MM.1S (cell line): ENCODE results near the gene ACCS.

Source experiments
- DNase-seq: peaks from one replicate; pipeline ENCODE4 v3.0.0-alpha.2; 2015
- H2AFZ ChIP-seq: fragments of 300-600 bp; sonication (generic); 2 replicates; pipeline ENCODE4 v1.6.0; 2016; ENCODE audit warnings: antibody characterized with exemption, low read length
- H3F3A ChIP-seq: fragments of 300-600 bp; sonication (generic); 2 replicates; pipeline ENCODE4 v1.6.1; 2016; ENCODE audit warnings: mild to moderate bottlenecking, antibody characterized with exemption, low read length, moderate library complexity, mixed read lengths; ENCODE audit not compliant: insufficient read depth
- H3K27ac ChIP-seq: fragments of 300-600 bp; sonication (generic); 2 replicates; pipeline ENCODE4 v1.5.1; 2016; ENCODE audit warnings: mild to moderate bottlenecking, low read length
- H3K27me3 ChIP-seq: fragments of 300-600 bp; sonication (generic); replicated peaks from 2 replicates; pipeline ENCODE4 v1.6.0; 2016; ENCODE audit warnings: low read length; ENCODE audit not compliant: insufficient read depth
- H3K36me3 ChIP-seq: fragments of 300-600 bp; sonication (generic); replicated peaks from 2 replicates; pipeline ENCODE4 v1.6.1; 2016; ENCODE audit warnings: mild to moderate bottlenecking, low read length, mixed read lengths; ENCODE audit not compliant: insufficient read depth
- H3K4me1 ChIP-seq: fragments of 300-600 bp; sonication (generic); 2 replicates; pipeline ENCODE4 v1.6.1; 2016; ENCODE audit warnings: low read length, mixed read lengths
- H3K4me2 ChIP-seq: fragments of 300-600 bp; sonication (generic); 2 replicates; pipeline ENCODE4 v1.6.0; 2016; ENCODE audit warnings: low read depth, low read length
- H3K4me3 ChIP-seq: fragments of 300-600 bp; sonication (generic); 2 replicates; pipeline ENCODE4 v1.5.1; 2016; ENCODE audit warnings: low read length, mixed read lengths
- H3K79me2 ChIP-seq: fragments of 300-600 bp; sonication (generic); 2 replicates; pipeline ENCODE4 v1.6.1; 2016; ENCODE audit warnings: mixed run types, low read length, mixed read lengths
- H3K9ac ChIP-seq: fragments of 300-600 bp; sonication (generic); 2 replicates; pipeline ENCODE4 v1.6.1; 2016; ENCODE audit warnings: low read length, mixed read lengths
- H3K9me2 ChIP-seq: fragments of 300-600 bp; sonication (generic); replicated peaks from 2 replicates; pipeline ENCODE4 v1.6.1; 2016; ENCODE audit warnings: mild to moderate bottlenecking, low read length, mixed read lengths; ENCODE audit not compliant: insufficient read depth
- H3K9me3 ChIP-seq: fragments of 300-600 bp; sonication (generic); replicated peaks from 2 replicates; pipeline ENCODE4 v1.6.1; 2016; ENCODE audit warnings: mild to moderate bottlenecking, low read length, mixed read lengths; ENCODE audit not compliant: insufficient read depth
- H4K20me1 ChIP-seq: fragments of 300-600 bp; sonication (generic); 2 replicates; pipeline ENCODE4 v1.6.1; 2016; ENCODE audit warnings: mild to moderate bottlenecking, low read length, moderate library complexity, mixed read lengths; ENCODE audit not compliant: insufficient read depth
- CTCF ChIP-seq: fragments of 300-600 bp; sonication (generic); IDR thresholded peaks from 2 replicates; pipeline ENCODE4 v1.5.1; 2016; ENCODE audit warnings: antibody characterized with exemption, low read length, mixed read lengths
- EZH2 ChIP-seq: fragments of 300-600 bp; sonication (generic); optimal IDR thresholded peaks from 2 replicates; pipeline ENCODE3; 2017; ENCODE audit warnings: low read depth, mild to moderate bottlenecking, antibody characterized with exemption, low read length, mixed read lengths
- EZH2phosphoT487 ChIP-seq: fragments of 300-600 bp; sonication (generic); IDR thresholded peaks from 2 replicates; pipeline ENCODE4 v1.6.1; 2018; ENCODE audit warnings: antibody characterized with exemption, low read length

Gene ACCS

GRCh38 chr11:44108260-44108659, 42.2 kb downstream of the ACCS start:
- Histone ChIP-seq H2AFZ (no peak overlapping the region), H3K9me2 (no peaks in the 10 kb centered on the region), H3K27me3 (no peaks in the 10 kb centered on the region), H3K36me3 (no peaks in the 10 kb centered on the region; the same call in 1 of the 2 replicates), H3F3A (no peaks in the 10 kb centered on the region), H3K4me3 (no peak overlapping the region), H3K27ac (no peak overlapping the region), H3K9ac (no peak overlapping the region), H3K4me2 (no peak overlapping the region), H3K9me3 (no peaks in the 10 kb centered on the region), H4K20me1 (no peaks in the 10 kb centered on the region), H3K4me1 (peaks cover 12% of the 10 kb centered on the region), H3K79me2 (no peaks in the 10 kb centered on the region)
- no peak for DNase-seq
- TF ChIP-seq EZH2 = no peak
- TF ChIP-seq EZH2phosphoT487 = no peak
- no peak for TF ChIP-seq CTCF

- Histone ChIP-seq H3K4me1 (peaks cover 16% of the 10 kb centered on the region), H3K36me3 (no peaks in the 10 kb centered on the region; the same call in 1 of the 2 replicates), H4K20me1 (no peaks in the 10 kb centered on the region), H3K4me3 (no peak overlapping the region), H3K79me2 (no peaks in the 10 kb centered on the region), H2AFZ (0 out of 2 replicates have a peak overlapping the region, but pooled peaks have one; percentile 14), H3K27ac (no peak overlapping the region), H3K9me2 (no peaks in the 10 kb centered on the region), H3K9me3 (no peaks in the 10 kb centered on the region), H3K9ac (no peak overlapping the region), H3F3A (no peaks in the 10 kb centered on the region), H3K4me2 (no peak overlapping the region), H3K27me3 (no peaks in the 10 kb centered on the region)
- DNase-seq = peak; percentile 44
- peak; percentile 92 for TF ChIP-seq CTCF
- no peak for TF ChIP-seq EZH2
Observed at GRCh38 chr11:44110231-44110679, 44.2 kb downstream of the ACCS start.

DNA sequence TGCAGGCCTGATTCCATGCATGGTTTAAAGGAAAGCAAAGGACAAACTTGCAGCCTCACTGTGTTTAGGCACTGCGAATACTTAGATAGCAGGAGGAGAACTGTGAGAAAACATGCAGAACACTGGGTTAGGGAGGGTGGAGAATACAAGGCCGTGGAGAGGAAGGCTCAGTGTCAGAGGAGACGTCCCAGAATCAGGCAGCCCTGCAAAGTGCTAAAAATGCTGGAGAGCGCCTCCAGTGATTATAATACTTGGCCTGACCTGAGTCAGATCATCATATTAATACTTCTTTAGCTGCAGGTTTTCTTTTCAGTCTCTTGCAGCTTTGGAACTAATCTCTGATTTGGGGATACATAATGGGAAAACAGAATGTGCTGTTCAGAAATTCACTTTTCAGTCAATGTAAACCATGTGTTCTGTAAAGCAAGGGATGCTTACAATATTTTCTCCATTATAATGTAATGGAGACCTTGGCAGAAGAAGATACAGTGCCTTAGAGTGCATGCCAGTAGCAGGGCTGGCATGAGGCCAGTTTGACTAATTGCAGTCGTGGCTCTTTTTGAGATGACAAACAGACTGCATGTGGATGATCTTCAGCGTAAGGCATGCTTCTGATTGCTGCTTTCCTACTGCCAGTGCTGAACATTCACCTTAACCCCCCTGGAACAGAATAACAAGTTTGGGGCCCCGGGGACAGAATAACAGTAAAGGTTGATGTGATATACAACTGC, 46.2 kb downstream of the ACCS start:
- H3K9ac ChIP-seq = no peak overlapping the region
- no peak for DNase-seq
- peaks cover 16% of the 10 kb centered on the region for H3K4me1 ChIP-seq
- no peak overlapping the region for H3K4me3 ChIP-seq
- no peak overlapping the region for H3K4me2 ChIP-seq
- H3K27me3 ChIP-seq = no peaks in the 10 kb centered on the region
- H3K36me3 ChIP-seq = no peaks in the 10 kb centered on the region; the same call in 1 of the 2 replicates
- no peaks in the 10 kb centered on the region for H4K20me1 ChIP-seq
- H3K9me3 ChIP-seq = no peaks in the 10 kb centered on the region
- H3K27ac ChIP-seq = no peak overlapping the region
- H3K9me2 ChIP-seq = no peaks in the 10 kb centered on the region
- H2AFZ ChIP-seq = no peak overlapping the region
- H3F3A ChIP-seq = no peaks in the 10 kb centered on the region
- no peaks in the 10 kb centered on the region for H3K79me2 ChIP-seq
- TF ChIP-seq EZH2 = no peak
- TF ChIP-seq EZH2phosphoT487 = no peak
- TF ChIP-seq CTCF = no peak
